DOHH2 (cell line): ENCODE measurements around the gene TSPAN33.
"Not testable (repeated sequence)": the region's sequence is repeated elsewhere in the genome, so short reads cannot be mapped to it uniquely, and the experiment has no call there.

ENCODE experiments used
- H3F3A ChIP-seq: fragments of 200-600 bp; sonication (generic), shearing (Covaris generic); 2 replicates; pipeline ENCODE4 v1.6.0; 2016; ENCODE audit warnings: antibody characterized with exemption, mild to moderate bottlenecking; ENCODE audit not compliant: control insufficient read depth, insufficient read depth
- H3K27ac ChIP-seq: fragments of 200-600 bp; sonication (generic); 2 replicates; pipeline ENCODE4 v1.5.1; 2014; ENCODE audit warnings: low read depth, mild to moderate bottlenecking, low read length, moderate library complexity
- H3K27me3 ChIP-seq: fragments of 200-600 bp; sonication (generic); 2 replicates; pipeline ENCODE4 v1.6.1; 2014; ENCODE audit warnings: mild to moderate bottlenecking, low read length, mixed read lengths; ENCODE audit not compliant: control insufficient read depth
- H3K36me3 ChIP-seq: fragments of 200-600 bp; sonication (generic); 2 replicates; pipeline ENCODE4 v1.6.1; 2014; ENCODE audit warnings: mild to moderate bottlenecking, low read length, moderate library complexity, mixed read lengths; ENCODE audit not compliant: control insufficient read depth
- H3K4me1 ChIP-seq: fragments of 200-600 bp; sonication (generic); 2 replicates; pipeline ENCODE4 v1.6.1; 2014; ENCODE audit warnings: mild to moderate bottlenecking, low read length, mixed read lengths; ENCODE audit not compliant: control insufficient read depth
- H3K4me2 ChIP-seq: fragments of 200-600 bp; sonication (generic); 2 replicates; pipeline ENCODE4 v1.6.0; 2014; ENCODE audit warnings: mild to moderate bottlenecking, low read length, moderate library complexity
- H3K4me3 ChIP-seq: fragments of 200-600 bp; sonication (generic); 2 replicates; pipeline ENCODE4 v1.5.1; 2014; ENCODE audit warnings: mild to moderate bottlenecking, low read length, mixed read lengths
- H3K79me2 ChIP-seq: fragments of 200-600 bp; sonication (generic); 2 replicates; pipeline ENCODE4 v1.6.1; 2014; ENCODE audit warnings: mild to moderate bottlenecking, low read length, mixed read lengths; ENCODE audit not compliant: control insufficient read depth
- H3K9me2 ChIP-seq: fragments of 200-600 bp; sonication (generic); replicated peaks from 2 replicates; pipeline ENCODE4 v1.6.1; 2014; ENCODE audit warnings: mild to moderate bottlenecking, low read length, mixed read lengths; ENCODE audit not compliant: control insufficient read depth
- H3K9me3 ChIP-seq: fragments of 200-600 bp; sonication (generic); 2 replicates; pipeline ENCODE4 v1.6.1; 2014; ENCODE audit warnings: antibody characterized with exemption, low read length, mixed read lengths; ENCODE audit not compliant: control insufficient read depth, insufficient read depth
- H4K20me1 ChIP-seq: fragments of 200-600 bp; sonication (generic); 2 replicates; pipeline ENCODE4 v1.6.0; 2014; ENCODE audit warnings: low read depth, mild to moderate bottlenecking, antibody characterized with exemption, low read length, moderate library complexity; ENCODE audit not compliant: control insufficient read depth, insufficient read depth
- CTCF ChIP-seq: fragments of 200-600 bp; sonication (generic); IDR thresholded peaks from one replicate; pipeline ENCODE4 v1.5.1; 2014; ENCODE audit warnings: antibody characterized with exemption, mild to moderate bottlenecking, low read depth, low read length; ENCODE audit not compliant: poor library complexity, severe bottlenecking
- EZH2phosphoT487 ChIP-seq: fragments of 200-600 bp; sonication (generic); IDR thresholded peaks from 2 replicates; pipeline ENCODE4 v1.6.1; 2017; ENCODE audit warnings: borderline replicate concordance, mild to moderate bottlenecking, antibody characterized with exemption, low read length, moderate library complexity, mixed read lengths

TSPAN33 gene

GRCh38 chr7:129169686-129170440, 25.4 kb downstream of the TSPAN33 start:
- Histone ChIP-seq H3K27me3 (no peaks in the 10 kb centered on the region), H3K4me3 (peak overlapping the region; percentile 77), H3K36me3 (peaks cover 42% of the 10 kb centered on the region), H3K79me2 (no peaks in the 10 kb centered on the region), H4K20me1 (no peaks in the 10 kb centered on the region), H3K4me1 (peaks cover 33% of the 10 kb centered on the region), H3K9me2 (no peaks in the 10 kb centered on the region), H3K9me3 (no peaks in the 10 kb centered on the region), H3F3A (peaks cover 20% of the 10 kb centered on the region), H3K4me2 (peak overlapping the region; percentile 98), H3K27ac (peak overlapping the region; percentile 81)
- TF ChIP-seq CTCF (peak; percentile 52), EZH2phosphoT487 (no peak)

- Histone ChIP-seq H3K4me1 (peaks cover 33% of the 10 kb centered on the region), H3K27ac (peak overlapping the region; percentile 81), H3F3A (peaks cover 20% of the 10 kb centered on the region), H4K20me1 (no peaks in the 10 kb centered on the region), H3K4me3 (peak overlapping the region; percentile 77), H3K9me2 (no peaks in the 10 kb centered on the region), H3K79me2 (no peaks in the 10 kb centered on the region), H3K36me3 (peaks cover 35% of the 10 kb centered on the region), H3K4me2 (peak overlapping the region; percentile 98), H3K27me3 (no peaks in the 10 kb centered on the region), H3K9me3 (no peaks in the 10 kb centered on the region)
- TF ChIP-seq EZH2phosphoT487, result no peak
- no peak for TF ChIP-seq CTCF
These were observed 26.0 kb downstream of the TSPAN33 start for GRCh38 chr7:129170441-129171021.

GRCh38 chr7:129173861-129174260, 29.4 kb downstream of the TSPAN33 start:
- H3K36me3 ChIP-seq, H3K9me2 ChIP-seq, H3K27me3 ChIP-seq, H3K79me2 ChIP-seq, H3K9me3 ChIP-seq, H4K20me1 ChIP-seq, H3K4me3 ChIP-seq, H3K4me2 ChIP-seq, H3K27ac ChIP-seq: not testable (repeated sequence)
- H3F3A ChIP-seq, result peaks cover 12% of the 10 kb centered on the region
- H3K4me1 ChIP-seq, result peaks cover 17% of the 10 kb centered on the region
